ENCODE measurements around the gene CDC42SE2.

CDC42SE2 gene

GRCh38 chr5:131225282-131225974 lies 38.4 kb upstream of the CDC42SE2 start:
- no peak overlapping the region for H3K4me3 ChIP-seq (ENCODE audit: low read depth, low read length)
- DNase-seq (ENCODE audit: low read depth), result no peak
- no peak for TF ChIP-seq POLR2A (IDR thresholded peaks at IDR 0.05; ENCODE audit: extremely low read depth, insufficient read length)
- TF ChIP-seq CTCF (IDR thresholded peaks at IDR 0.05; ENCODE audit: low read depth, low read length), result no peak
- TF ChIP-seq MYC (IDR thresholded peaks at IDR 0.05; ENCODE audit: low read depth, low read length), result no peak
- TF ChIP-seq MAX (IDR thresholded peaks at IDR 0.05; ENCODE audit: low read depth, low read length), result no peak

GRCh38 chr5:131226899-131227298 lies 37.0 kb upstream of the CDC42SE2 start:
- TF ChIP-seq MYC (IDR thresholded peaks at IDR 0.05; ENCODE audit: low read depth, low read length) (no peak), POLR2A (IDR thresholded peaks at IDR 0.05; ENCODE audit: extremely low read depth, insufficient read length) (no peak), MAX (IDR thresholded peaks at IDR 0.05; ENCODE audit: low read depth, low read length) (no peak)
- no peak for DNase-seq (ENCODE audit: low read depth)
- no peak overlapping the region for H3K4me3 ChIP-seq (ENCODE audit: low read depth, low read length)

GRCh38 chr5:131228646-131229045 lies 35.2 kb upstream of the CDC42SE2 start:
- no peak overlapping the region for H3K4me3 ChIP-seq (ENCODE audit: low read depth, low read length)
- DNase-seq (ENCODE audit: low read depth), result peak; percentile 64
- peak; percentile 77 for TF ChIP-seq MYC (IDR thresholded peaks at IDR 0.05; ENCODE audit: low read depth, low read length)
- peak; percentile 75 for TF ChIP-seq MAX (IDR thresholded peaks at IDR 0.05; ENCODE audit: low read depth, low read length)
- no peak for TF ChIP-seq POLR2A (IDR thresholded peaks at IDR 0.05; ENCODE audit: extremely low read depth, insufficient read length)

GRCh38 chr5:131229623-131230022 lies 34.2 kb upstream of the CDC42SE2 start:
- TF ChIP-seq MAX (IDR thresholded peaks at IDR 0.05; ENCODE audit: low read depth, low read length) (no peak), MYC (IDR thresholded peaks at IDR 0.05; ENCODE audit: low read depth, low read length) (no peak), POLR2A (IDR thresholded peaks at IDR 0.05; ENCODE audit: extremely low read depth, insufficient read length) (no peak), CTCF (IDR thresholded peaks at IDR 0.05; ENCODE audit: low read depth, low read length) (no peak)
- no peak overlapping the region for H3K4me3 ChIP-seq (ENCODE audit: low read depth, low read length)
- DNase-seq (ENCODE audit: low read depth), result peak; percentile 43

- peak; percentile 48 for DNase-seq (ENCODE audit: low read depth)
- H3K4me3 ChIP-seq (ENCODE audit: low read depth, low read length), result no peak overlapping the region
- TF ChIP-seq MYC (IDR thresholded peaks at IDR 0.05; ENCODE audit: low read depth, low read length), result no peak
- no peak for TF ChIP-seq MAX (IDR thresholded peaks at IDR 0.05; ENCODE audit: low read depth, low read length)
- no peak for TF ChIP-seq CTCF (IDR thresholded peaks at IDR 0.05; ENCODE audit: low read depth, low read length)
- TF ChIP-seq POLR2A (IDR thresholded peaks at IDR 0.05; ENCODE audit: extremely low read depth, insufficient read length), result no peak
These were observed 33.4 kb upstream of the CDC42SE2 start for GRCh38 chr5:131230406-131230805.

GRCh38 chr5:131239686-131240085 lies 24.2 kb upstream of the CDC42SE2 start:
- DNase-seq (ENCODE audit: low read depth), result no peak
- TF ChIP-seq POLR2A (IDR thresholded peaks at IDR 0.05; ENCODE audit: extremely low read depth, insufficient read length) (no peak), MYC (IDR thresholded peaks at IDR 0.05; ENCODE audit: low read depth, low read length) (no peak), CTCF (IDR thresholded peaks at IDR 0.05; ENCODE audit: low read depth, low read length) (no peak), MAX (IDR thresholded peaks at IDR 0.05; ENCODE audit: low read depth, low read length) (no peak)
- no peak overlapping the region for H3K4me3 ChIP-seq (ENCODE audit: low read depth, low read length)

Measured in NB4 (cell line).